DOHH2 (cell line): ENCODE results near the gene GSK3B.

ENCODE experiments used
- EZH2phosphoT487 ChIP-seq: fragments of 200-600 bp; sonication (generic); IDR thresholded peaks from 2 replicates; pipeline ENCODE4 v1.6.1; 2017; ENCODE audit warnings: borderline replicate concordance, mild to moderate bottlenecking, antibody characterized with exemption, low read length, moderate library complexity, mixed read lengths
- TF ChIP-seq, protein P1 (sequence below): fragments of 200-600 bp; sonication (generic); IDR thresholded peaks from one replicate; pipeline ENCODE4 v1.5.1; 2014; ENCODE audit warnings: antibody characterized with exemption, mild to moderate bottlenecking, low read depth, low read length; ENCODE audit not compliant: poor library complexity, severe bottlenecking

DNA sequence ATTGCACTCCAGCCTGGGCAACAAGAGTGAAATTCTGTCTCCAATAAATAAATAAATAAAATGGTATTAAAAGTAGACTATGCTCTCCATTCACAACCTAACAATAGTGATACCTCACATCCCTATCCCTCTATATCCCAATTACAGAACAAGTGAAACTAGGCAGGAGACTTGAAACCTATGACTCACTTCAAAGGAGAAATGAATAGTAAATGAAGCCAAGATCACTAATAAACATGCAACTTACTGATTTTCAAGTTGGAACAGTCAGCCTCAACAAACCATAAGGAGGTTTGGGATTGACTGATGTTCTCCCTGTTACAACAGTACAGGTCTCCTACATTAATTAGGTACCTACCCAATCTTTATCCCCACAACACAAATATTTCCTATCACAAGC lies 103.4 kb downstream of the GSK3B start:
- TF ChIP-seq, protein P1, sequence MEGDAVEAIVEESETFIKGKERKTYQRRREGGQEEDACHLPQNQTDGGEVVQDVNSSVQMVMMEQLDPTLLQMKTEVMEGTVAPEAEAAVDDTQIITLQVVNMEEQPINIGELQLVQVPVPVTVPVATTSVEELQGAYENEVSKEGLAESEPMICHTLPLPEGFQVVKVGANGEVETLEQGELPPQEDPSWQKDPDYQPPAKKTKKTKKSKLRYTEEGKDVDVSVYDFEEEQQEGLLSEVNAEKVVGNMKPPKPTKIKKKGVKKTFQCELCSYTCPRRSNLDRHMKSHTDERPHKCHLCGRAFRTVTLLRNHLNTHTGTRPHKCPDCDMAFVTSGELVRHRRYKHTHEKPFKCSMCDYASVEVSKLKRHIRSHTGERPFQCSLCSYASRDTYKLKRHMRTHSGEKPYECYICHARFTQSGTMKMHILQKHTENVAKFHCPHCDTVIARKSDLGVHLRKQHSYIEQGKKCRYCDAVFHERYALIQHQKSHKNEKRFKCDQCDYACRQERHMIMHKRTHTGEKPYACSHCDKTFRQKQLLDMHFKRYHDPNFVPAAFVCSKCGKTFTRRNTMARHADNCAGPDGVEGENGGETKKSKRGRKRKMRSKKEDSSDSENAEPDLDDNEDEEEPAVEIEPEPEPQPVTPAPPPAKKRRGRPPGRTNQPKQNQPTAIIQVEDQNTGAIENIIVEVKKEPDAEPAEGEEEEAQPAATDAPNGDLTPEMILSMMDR, result no peak
- no peak for TF ChIP-seq EZH2phosphoT487
